SK-N-SH treated with all-trans-retinoic acid at 6 μM for 48 hours (cell line): ENCODE data around the gene DUS2.
"Not testable (repeated sequence)": the region's sequence is repeated elsewhere in the genome, so short reads cannot be mapped to it uniquely, and the experiment has no call there.

Source experiments
- BACH2 ChIP-seq: fragments of 250-450 bp; sonication (Bioruptor Pico); IDR thresholded peaks from 2 replicates; pipeline ENCODE4 v1.9.0; 2021; ENCODE audit warnings: mild to moderate bottlenecking, borderline replicate concordance
- CREB5 ChIP-seq: fragments of 250-450 bp; sonication (Bioruptor Pico); IDR thresholded peaks from 2 replicates; pipeline ENCODE4 v1.5.1; 2020; ENCODE audit warnings: low read depth, mild to moderate bottlenecking, moderate library complexity
- RARB ChIP-seq: fragments of 250-450 bp; sonication (Bioruptor Pico); IDR thresholded peaks from 2 replicates; pipeline ENCODE4 v1.8.0; 2021; ENCODE audit warnings: mild to moderate bottlenecking, moderate library complexity
- TCF4 ChIP-seq: fragments of 250-450 bp; sonication (Bioruptor Pico); IDR thresholded peaks from 2 replicates; pipeline ENCODE4 v1.8.0; 2021; ENCODE audit warnings: mild to moderate bottlenecking, moderate library complexity, borderline replicate concordance
- TOX ChIP-seq: fragments of 250-450 bp; sonication (Bioruptor Pico); IDR thresholded peaks from 2 replicates; pipeline ENCODE4 v1.8.0; 2021; ENCODE audit warnings: mild to moderate bottlenecking, moderate library complexity, borderline replicate concordance

- not testable (repeated sequence) for TF ChIP-seq RARB (CRISPR knock-in tag); BACH2; CREB5; TCF4 (CRISPR knock-in tag); TOX (CRISPR knock-in tag)
Observed at GRCh38 chr16:68030108-68030507, 7.0 kb downstream of the DUS2 start.
